HG03442 (cell line): ENCODE data around the gene ZSCAN29.
"Not testable (repeated sequence)": the region's sequence is repeated elsewhere in the genome, so short reads cannot be mapped to it uniquely, and the experiment has no call there.

ENCODE experiments used
- ATAC-seq: cut with Tn5 transposase; IDR thresholded peaks from one replicate; pipeline ENCODE4 v1.9.1; 2021; ENCODE audit warnings: mild to moderate bottlenecking, moderate library complexity; ENCODE audit not compliant: unreplicated experiment

The ZSCAN29 gene

GRCh38 chr15:43370975-43371974 lies at the start of gene ZSCAN29, which contains the start of gene TUBGCP4:
Gene ZSCAN29, minus strand, starts transcription at chr15:43371043. Its CDS starts 1,130 bp downstream, at chr15:43369913.
Gene TUBGCP4, plus strand, starts transcription at chr15:43371101. Its CDS starts 254 bp downstream, at chr15:43371355.
- peak; percentile 76 for ATAC-seq

GRCh38 chr15:43420435-43420834 lies 49.6 kb upstream of the ZSCAN29 start:
- no peak for ATAC-seq

GRCh38 chr15:43414196-43414595 lies 43.4 kb upstream of the ZSCAN29 start:
- ATAC-seq: no peak

- ATAC-seq: no peak
Measured at GRCh38 chr15:43412096-43412495, 41.3 kb upstream of the ZSCAN29 start.

GRCh38 chr15:43410572-43411214 lies 39.9 kb upstream of the ZSCAN29 start:
- ATAC-seq: no peak

- no peak for ATAC-seq
Measured at GRCh38 chr15:43408789-43409188, 37.9 kb upstream of the ZSCAN29 start.

- ATAC-seq: no peak
Measured at GRCh38 chr15:43406808-43407207, 36.0 kb upstream of the ZSCAN29 start.

GRCh38 chr15:43406189-43406588 lies 35.3 kb upstream of the ZSCAN29 start:
- no peak for ATAC-seq

- ATAC-seq: no peak
Measured at GRCh38 chr15:43404130-43404529, 33.3 kb upstream of the ZSCAN29 start.

GRCh38 chr15:43403616-43404015 lies 32.8 kb upstream of the ZSCAN29 start:
- ATAC-seq: no peak

- no peak for ATAC-seq
Measured at GRCh38 chr15:43402255-43402654, 31.4 kb upstream of the ZSCAN29 start.

- not testable (repeated sequence) for ATAC-seq
Measured at GRCh38 chr15:43393592-43393991, 22.7 kb upstream of the ZSCAN29 start.

- ATAC-seq: no peak
Measured at GRCh38 chr15:43390723-43391122, 19.9 kb upstream of the ZSCAN29 start.

GRCh38 chr15:43383070-43383469 lies 12.2 kb upstream of the ZSCAN29 start:
- ATAC-seq: no peak

GRCh38 chr15:43382310-43382709 lies 11.5 kb upstream of the ZSCAN29 start:
- no peak for ATAC-seq

GRCh38 chr15:43378601-43379000 lies 7.8 kb upstream of the ZSCAN29 start:
- no peak for ATAC-seq

- ATAC-seq: no peak
Measured at GRCh38 chr15:43376017-43376705, 5.3 kb upstream of the ZSCAN29 start.

GRCh38 chr15:43370310-43370974 lies 401 bp downstream of the ZSCAN29 start:
- ATAC-seq: peak; percentile 34

- ATAC-seq: no peak
Measured at GRCh38 chr15:43361313-43361903, 9.4 kb downstream of the ZSCAN29 start.

GRCh38 chr15:43360821-43361220 lies 10.0 kb downstream of the ZSCAN29 start:
- no peak for ATAC-seq
